GM10266 (cell line): ENCODE results near the gene ZNF570.

ENCODE experiments used
- DNase-seq: peaks from one replicate; pipeline ENCODE4 v3.0.0; 2012; ENCODE audit errors: extremely low spot score
- CTCF ChIP-seq: IDR thresholded peaks from 2 replicates; pipeline ENCODE4 v1.5.1; 2012; ENCODE audit warnings: mild to moderate bottlenecking, low read depth; ENCODE audit not compliant: control insufficient read depth, insufficient read depth; ENCODE audit errors: missing control alignments

ZNF570 gene

GRCh38 chr19:37468961-37469777, at the start of gene ZNF570:
Gene ZNF570 (plus strand): TSS chr19:37469356. CDS start chr19:37470355, 999 bp downstream.
- peak; percentile 72 for DNase-seq
- TF ChIP-seq CTCF, result no peak

- TF ChIP-seq CTCF, result no peak
These were observed 16.5 kb upstream of the ZNF570 start for GRCh38 chr19:37452500-37453245.

DNA sequence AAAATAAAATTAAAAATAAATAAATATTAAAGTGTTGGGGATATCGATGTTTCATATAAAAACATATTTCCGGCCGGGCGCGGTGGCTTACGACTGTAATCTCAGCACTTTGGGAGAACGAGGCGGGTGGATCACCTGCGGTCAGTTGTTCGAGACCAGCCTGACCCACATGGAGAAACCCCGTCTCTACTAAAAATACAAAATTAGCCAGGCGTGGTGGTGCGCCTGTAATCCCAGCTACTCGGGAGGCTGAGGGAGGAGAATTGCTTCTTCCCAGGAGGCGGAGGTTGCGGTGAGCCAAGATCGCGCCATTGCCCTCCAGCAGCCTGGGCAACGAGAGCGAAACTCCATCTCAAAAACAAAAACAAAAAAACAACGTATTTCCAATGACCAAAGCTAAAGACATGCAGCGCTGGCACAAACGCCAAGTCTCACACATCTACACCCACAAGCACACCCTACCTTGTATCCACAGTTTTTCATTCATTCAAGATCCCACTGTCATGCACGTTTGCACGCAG, 2.8 kb upstream of the ZNF570 start:
- no peak for TF ChIP-seq CTCF

More at GRCh38 chr19:37452500-37453245, 16.5 kb upstream of the ZNF570 start:
- no peak for DNase-seq

DNA sequence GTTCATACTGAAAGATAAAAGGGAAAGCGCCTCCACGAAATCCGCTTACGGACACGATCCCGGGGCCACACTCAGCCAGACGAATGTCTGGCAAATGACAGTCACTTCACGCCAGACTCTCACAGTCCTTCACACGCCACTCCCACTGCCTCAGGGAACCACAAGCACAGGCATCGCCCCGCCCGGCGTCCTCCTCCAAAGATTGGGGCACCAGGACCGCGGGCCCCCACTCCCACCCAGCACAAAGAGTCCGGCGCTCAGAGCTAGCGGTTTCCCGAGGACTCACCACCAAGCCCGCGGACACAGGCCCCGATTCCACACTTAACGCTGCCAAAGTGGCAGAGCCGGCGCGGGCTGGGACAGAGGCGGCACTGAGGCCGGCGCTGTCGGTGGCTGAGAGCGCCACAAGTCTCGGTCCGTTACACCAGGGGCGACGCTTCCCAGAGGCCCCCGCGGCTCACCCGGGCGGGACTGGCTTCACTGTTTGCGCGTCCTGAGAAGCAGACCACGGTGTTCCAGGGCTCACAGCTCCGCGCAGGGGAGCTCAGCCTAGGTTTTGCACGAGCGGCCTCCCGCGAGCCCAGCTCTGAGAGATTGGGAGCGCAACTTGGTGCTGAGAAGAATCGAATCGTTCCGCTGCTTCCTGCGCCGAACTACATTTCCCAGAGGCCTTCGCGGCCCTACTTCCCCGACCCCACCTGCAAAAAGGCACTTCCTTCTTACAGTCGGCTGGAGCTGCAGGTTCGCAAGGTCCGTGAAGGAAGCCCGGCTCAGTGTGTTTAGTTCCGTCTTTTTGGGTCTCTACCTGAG, 2.2 kb upstream of the ZNF570 start, which contains the start of gene ZNF569:
ZNF569 (minus strand) TSS at position 647 of the 810 bp plus-strand sequence. CDS start 22,523 bp downstream, outside the sequence.
- no peak for TF ChIP-seq CTCF
- peak; percentile 80 for DNase-seq

More for the DNA sequence above, 2.8 kb upstream of the ZNF570 start:
- DNase-seq, result no peak

- no peak for DNase-seq
- no peak for TF ChIP-seq CTCF
These were observed 1.5 kb upstream of the ZNF570 start for GRCh38 chr19:37467608-37468090.

DNA sequence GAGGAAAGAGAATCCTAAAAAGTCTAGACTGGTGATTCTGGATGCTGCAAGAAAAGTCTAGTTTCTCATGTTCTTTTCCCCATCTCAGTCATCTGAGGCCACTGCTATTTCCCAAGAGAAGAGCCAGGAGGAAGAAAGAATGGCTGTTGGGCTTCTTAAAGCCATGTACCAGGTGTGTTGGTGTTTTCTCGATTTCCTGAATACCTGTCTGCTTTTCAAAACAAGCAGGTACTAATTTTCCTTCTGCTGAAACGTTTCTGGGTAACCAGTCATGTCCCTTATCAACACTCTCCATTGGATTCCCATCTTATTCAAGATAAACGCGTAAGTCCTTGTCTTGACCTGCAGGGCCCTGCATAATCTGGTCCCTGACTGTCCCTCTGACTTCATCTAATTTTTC, 1.1 kb downstream of the ZNF570 start:
- no peak for TF ChIP-seq CTCF
- no peak for DNase-seq
